Measurements from ENCODE around the gene FBXL7. TPM values are rescaled to one million over a fixed set of nuclear protein-coding genes. Genes with fewer than 3 reads are reported as not detected.

The FBXL7 gene
- polyA plus RNA-seq, 1 donor (not counting 4 experiments of a cell fraction or from before 2014, with no cell fraction given), result 0.22 TPM

DNA sequence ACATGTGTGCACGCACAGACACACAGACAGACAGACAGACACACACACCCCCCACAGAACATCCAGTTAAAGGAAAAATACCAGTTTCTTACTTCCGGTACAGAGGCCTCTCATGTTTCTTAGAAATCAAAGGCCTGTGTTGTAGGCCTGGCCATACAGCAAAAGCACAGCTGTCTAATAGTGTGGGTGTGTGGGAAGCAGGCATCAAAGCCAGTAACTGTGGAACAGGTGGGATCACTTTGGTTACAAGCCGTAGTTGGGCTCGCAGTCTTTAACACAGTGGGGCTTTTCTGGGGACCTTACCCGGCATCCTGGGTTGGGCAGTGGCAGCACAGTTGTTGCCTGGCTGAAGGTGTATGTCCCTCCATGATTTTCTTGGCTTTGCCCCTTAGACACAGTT is 55.2 kb downstream of the FBXL7 start:
- FAIRE-seq, result no peak

GRCh38 chr5:15558240-15558639 is 58.3 kb downstream of the FBXL7 start:
- FAIRE-seq (no peak), DNase-seq (ENCODE audit: low read depth, low spot score) (no peak)
- Histone ChIP-seq H3K9me3 (ENCODE audit: control insufficient read depth, low read depth, low read length) (no peaks in the 10 kb centered on the region), H3K36me3 (ENCODE audit: control insufficient read depth in 2 of 2, extremely low read depth in 1 of 2, insufficient read depth in 2 of 2, low read length in 2 of 2) (no peaks in the 10 kb centered on the region), H3K9ac (ENCODE audit: control insufficient read depth, extremely low read depth, insufficient read depth, low read length) (no peak overlapping the region), H3K9me1 (ENCODE audit: control insufficient read depth, extremely low read depth, insufficient read depth, low read length) (no peaks in the 10 kb centered on the region), H3K4me1 (ENCODE audit: control insufficient read depth, extremely low read depth, insufficient read depth, low read length) (no peaks in the 10 kb centered on the region), H2AFZ (ENCODE audit: control insufficient read depth, low read length) (no peak overlapping the region), H3K4me2 (ENCODE audit: control insufficient read depth, extremely low read depth, insufficient read depth, low read depth, low read length) (no peak overlapping the region), H3K27me3 (ENCODE audit: control insufficient read depth, extremely low read depth, insufficient read depth, low read length) (no peaks in the 10 kb centered on the region), H3K79me2 (ENCODE audit: control insufficient read depth, insufficient read depth, low read length) (no peaks in the 10 kb centered on the region), H4K20me1 (ENCODE audit: control insufficient read depth, extremely low read depth, insufficient read depth, low read length) (no peaks in the 10 kb centered on the region), H3K4me3 (ENCODE audit: control insufficient read depth in 2 of 3, extremely low read depth in 1 of 3, insufficient read depth in 2 of 3, low read depth in 1 of 3, low read length in 3 of 3) (no peak overlapping the region), H3K27ac (ENCODE audit: control insufficient read depth, insufficient read depth, low read length) (no peak overlapping the region)
- TF ChIP-seq, protein P1, sequence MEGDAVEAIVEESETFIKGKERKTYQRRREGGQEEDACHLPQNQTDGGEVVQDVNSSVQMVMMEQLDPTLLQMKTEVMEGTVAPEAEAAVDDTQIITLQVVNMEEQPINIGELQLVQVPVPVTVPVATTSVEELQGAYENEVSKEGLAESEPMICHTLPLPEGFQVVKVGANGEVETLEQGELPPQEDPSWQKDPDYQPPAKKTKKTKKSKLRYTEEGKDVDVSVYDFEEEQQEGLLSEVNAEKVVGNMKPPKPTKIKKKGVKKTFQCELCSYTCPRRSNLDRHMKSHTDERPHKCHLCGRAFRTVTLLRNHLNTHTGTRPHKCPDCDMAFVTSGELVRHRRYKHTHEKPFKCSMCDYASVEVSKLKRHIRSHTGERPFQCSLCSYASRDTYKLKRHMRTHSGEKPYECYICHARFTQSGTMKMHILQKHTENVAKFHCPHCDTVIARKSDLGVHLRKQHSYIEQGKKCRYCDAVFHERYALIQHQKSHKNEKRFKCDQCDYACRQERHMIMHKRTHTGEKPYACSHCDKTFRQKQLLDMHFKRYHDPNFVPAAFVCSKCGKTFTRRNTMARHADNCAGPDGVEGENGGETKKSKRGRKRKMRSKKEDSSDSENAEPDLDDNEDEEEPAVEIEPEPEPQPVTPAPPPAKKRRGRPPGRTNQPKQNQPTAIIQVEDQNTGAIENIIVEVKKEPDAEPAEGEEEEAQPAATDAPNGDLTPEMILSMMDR (optimal IDR thresholded peaks at IDR 0.05 in 1 of 3, IDR thresholded peaks at IDR 0.05 in 1 of 3, conservative IDR thresholded peaks at IDR 0.05 in 1 of 3; ENCODE audit: extremely low read depth in 1 of 3, insufficient read depth in 2 of 3, low read length in 3 of 3), result no peak
- no peak for TF ChIP-seq EZH2 (IDR thresholded peaks at IDR 0.05; ENCODE audit: low read length)
- dilution Hi-C loops (cut with MboI; ENCODE audit: extremely low pct_ligation_motif_present, low sequenced_read_pairs), result no loop called here

More for the DNA sequence above, 55.2 kb downstream of the FBXL7 start:
- Histone ChIP-seq H3K9ac (ENCODE audit: control insufficient read depth, extremely low read depth, insufficient read depth, low read length) (no peak overlapping the region), H4K20me1 (ENCODE audit: control insufficient read depth, extremely low read depth, insufficient read depth, low read length) (no peaks in the 10 kb centered on the region), H3K79me2 (ENCODE audit: control insufficient read depth, insufficient read depth, low read length) (no peaks in the 10 kb centered on the region), H3K4me1 (ENCODE audit: control insufficient read depth, extremely low read depth, insufficient read depth, low read length) (no peaks in the 10 kb centered on the region), H3K27ac (ENCODE audit: control insufficient read depth, insufficient read depth, low read length) (no peak overlapping the region), H3K4me2 (ENCODE audit: control insufficient read depth, extremely low read depth, insufficient read depth, low read depth, low read length) (no peak overlapping the region), H3K4me3 (ENCODE audit: control insufficient read depth in 2 of 3, extremely low read depth in 1 of 3, insufficient read depth in 2 of 3, low read depth in 1 of 3, low read length in 3 of 3) (no peak overlapping the region), H3K27me3 (ENCODE audit: control insufficient read depth, extremely low read depth, insufficient read depth, low read length) (no peaks in the 10 kb centered on the region), H3K36me3 (ENCODE audit: control insufficient read depth in 2 of 2, extremely low read depth in 1 of 2, insufficient read depth in 2 of 2, low read length in 2 of 2) (no peaks in the 10 kb centered on the region), H3K9me3 (ENCODE audit: control insufficient read depth, low read depth, low read length) (no peaks in the 10 kb centered on the region), H3K9me1 (ENCODE audit: control insufficient read depth, extremely low read depth, insufficient read depth, low read length) (no peaks in the 10 kb centered on the region), H2AFZ (ENCODE audit: control insufficient read depth, low read length) (no peak overlapping the region)
- no peak for TF ChIP-seq EZH2 (IDR thresholded peaks at IDR 0.05; ENCODE audit: low read length)
- TF ChIP-seq, protein P1 (optimal IDR thresholded peaks at IDR 0.05 in 1 of 3, IDR thresholded peaks at IDR 0.05 in 1 of 3, conservative IDR thresholded peaks at IDR 0.05 in 1 of 3; ENCODE audit: extremely low read depth in 1 of 3, insufficient read depth in 2 of 3, low read length in 3 of 3), result no peak
- dilution Hi-C loops (cut with MboI; ENCODE audit: extremely low pct_ligation_motif_present, low sequenced_read_pairs), result no loop called here
- no peak for DNase-seq (ENCODE audit: low read depth, low spot score)
